Activated CD4-positive, alpha-beta T cell treated with anti-CD3 and anti-CD28 coated beads for 36 hours (primary cell): ENCODE results near the gene PUS1. TPM values are rescaled to one million over a fixed set of nuclear protein-coding genes. Genes with fewer than 3 reads are reported as not detected.
A peak's percentile ranks its signal among the peaks of the same experiment; 100 is the strongest.

Experiments
- ATAC-seq: fragments of 200-7000 bp; cut with Tn5 transposase; one replicate; pipeline ENCODE4 v1.10.0; 2021; ENCODE audit warnings: mild to moderate bottlenecking, moderate library complexity
- CTCF ChIA-PET: fragments of 350-600 bp; sonication (Branson Sonifier 250); formaldehyde crosslinking; loops from one replicate; lab custom pipeline; 2021; ENCODE audit warnings: antibody characterized with exemption; lab: Charles Lee
- POLR2A ChIA-PET: fragments of 350-600 bp; sonication (Branson Sonifier 250); formaldehyde crosslinking; loops from one replicate; lab custom pipeline; 2021; ENCODE audit warnings: antibody characterized with exemption, inconsistent platforms; lab: Charles Lee
- DNase-seq: peaks from one replicate; pipeline ENCODE4 v3.0.0-alpha.2; 2020
- H3K27ac Mint-ChIP-seq: one replicate; pipeline ENCODE4 v1.8.0; 2021; ENCODE audit warnings: mixed read lengths
- H3K27me3 Mint-ChIP-seq: one replicate; pipeline ENCODE4 v1.8.0; 2021; ENCODE audit warnings: mixed read lengths
- H3K36me3 Mint-ChIP-seq: one replicate; pipeline ENCODE4 v1.8.0; 2021; ENCODE audit warnings: low read depth, mixed read lengths
- H3K4me1 Mint-ChIP-seq: one replicate; pipeline ENCODE4 v1.8.0; 2021; ENCODE audit warnings: mixed read lengths
- H3K4me3 Mint-ChIP-seq: one replicate; pipeline ENCODE4 v1.8.0; 2021; ENCODE audit warnings: mild to moderate bottlenecking, moderate library complexity, mixed read lengths
- H3K9me3 Mint-ChIP-seq: one replicate; pipeline ENCODE4 v1.8.0; 2021; ENCODE audit warnings: low read depth, mixed read lengths
- intact Hi-C, 2 experiments: fragments of 100-400 bp; cut with DNase I in 1 of 2; cut with micrococcal nuclease in 1 of 2; formaldehyde crosslinking; loops; one replicate each; pipeline versions ENCODE4 v1.14.2 to v1.15.1; 2022 to 2024; cut with DNase I, micrococcal nuclease
- total RNA-seq, 2 experiments: library from RNA; stranded (reverse); gene quantifications; one replicate each; pipeline ENCODE4 v1.2.3, GENCODE V29; 2021

PUS1 gene
- total RNA-seq, 2 experiments from 2014 or later, result 37.8 to 56.5 TPM

- peaks cover 4% of the 10 kb centered on the region for H3K36me3 Mint-ChIP-seq
- no peaks in the 10 kb centered on the region for H3K27me3 Mint-ChIP-seq
- no peak for ATAC-seq
- H3K9me3 Mint-ChIP-seq, result no peaks in the 10 kb centered on the region
- peak overlapping the region; percentile 55 for H3K27ac Mint-ChIP-seq
- intact Hi-C loops, result loop anchor here (1.0 to 2.0 kb wide), 8 partner anchors 34 to 1023 kb away; partner anchors contain the start of genes EP400 (in 2 of the 2), PUS1 (in 1 of the 2) and RAN (in 1 of the 2)
- peaks cover 12% of the 10 kb centered on the region for H3K4me1 Mint-ChIP-seq
- peak overlapping the region; percentile 78 for H3K4me3 Mint-ChIP-seq
- DNase-seq, result no peak
- POLR2A ChIA-PET, result no interaction called here
- CTCF ChIA-PET, result no interaction called here
Observed at GRCh38 chr12:131894981-131895639, 34.0 kb upstream of the PUS1 start.

- no peak for ATAC-seq
- POLR2A ChIA-PET, result no interaction called here
- DNase-seq, result peak; percentile 42
Observed at GRCh38 chr12:131895640-131896079, 33.4 kb upstream of the PUS1 start.

GRCh38 chr12:131896080-131896810 lies 32.8 kb upstream of the PUS1 start:
- no peak overlapping the region for H3K27ac Mint-ChIP-seq
- POLR2A ChIA-PET, result interaction anchor here (0.9 kb wide), 1 partner anchor 10 kb away, joined by 4 read pairs; no protein-coding TSS in a partner anchor
- H3K4me3 Mint-ChIP-seq, result peak overlapping the region; percentile 78

More at GRCh38 chr12:131895640-131896079, 33.4 kb upstream of the PUS1 start:
- intact Hi-C loops, result loop anchor here (1.0 to 2.0 kb wide), 3 partner anchors 34 to 249 kb away; partner anchors contain the start of genes DDX51 (in 1 of the 2), NOC4L (in 1 of the 2) and PUS1 (in 1 of the 2)
- CTCF ChIA-PET, result no interaction called here
- Mint-ChIP-seq H3K27ac (peak overlapping the region; percentile 55), H3K4me1 (peaks cover 12% of the 10 kb centered on the region), H3K4me3 (peak overlapping the region; percentile 78), H3K9me3 (no peaks in the 10 kb centered on the region), H3K27me3 (no peaks in the 10 kb centered on the region), H3K36me3 (peaks cover 5% of the 10 kb centered on the region)

GRCh38 chr12:131896811-131897270 lies 32.2 kb upstream of the PUS1 start:
- ATAC-seq (no peak), DNase-seq (no peak)
- Mint-ChIP-seq H3K9me3 (no peaks in the 10 kb centered on the region), H3K36me3 (peaks cover 5% of the 10 kb centered on the region), H3K27ac (no peak overlapping the region), H3K4me1 (peaks cover 12% of the 10 kb centered on the region), H3K27me3 (no peaks in the 10 kb centered on the region), H3K4me3 (peak overlapping the region; percentile 78)
- CTCF ChIA-PET, result no interaction called here
- intact Hi-C loops, result loop anchor here (1.0 kb wide), 2 partner anchors 32 to 247 kb away; partner anchors contain the start of genes DDX51 (in 1 of the 2), NOC4L (in 1 of the 2) and PUS1 (in 1 of the 2)
- POLR2A ChIA-PET, result interaction anchor here (0.9 kb wide), 1 partner anchor 9 kb away, joined by 4 read pairs; no protein-coding TSS in a partner anchor

More at GRCh38 chr12:131896080-131896810, 32.8 kb upstream of the PUS1 start:
- intact Hi-C loops, result loop anchor here (1.0 kb wide), 2 partner anchors 33 to 248 kb away; partner anchors contain the start of genes DDX51 (in 1 of the 2), NOC4L (in 1 of the 2) and PUS1 (in 1 of the 2)
- Mint-ChIP-seq H3K4me1 (peaks cover 12% of the 10 kb centered on the region), H3K27me3 (no peaks in the 10 kb centered on the region), H3K36me3 (peaks cover 5% of the 10 kb centered on the region), H3K9me3 (no peaks in the 10 kb centered on the region)
- CTCF ChIA-PET, result no interaction called here
- DNase-seq, result peak; percentile 84
- ATAC-seq, result peak; percentile 74

GRCh38 chr12:131897276-131897675 lies 31.8 kb upstream of the PUS1 start:
- CTCF ChIA-PET, result no interaction called here
- no peak overlapping the region for H3K27ac Mint-ChIP-seq
- DNase-seq (no peak), ATAC-seq (no peak)
- H3K4me1 Mint-ChIP-seq, result peaks cover 12% of the 10 kb centered on the region
- H3K36me3 Mint-ChIP-seq, result peaks cover 5% of the 10 kb centered on the region
- no peaks in the 10 kb centered on the region for H3K9me3 Mint-ChIP-seq
- intact Hi-C loops, result no loop called here
- H3K27me3 Mint-ChIP-seq, result no peaks in the 10 kb centered on the region
- POLR2A ChIA-PET, result interaction anchor here (0.9 kb wide), 1 partner anchor 9 kb away, joined by 4 read pairs; no protein-coding TSS in a partner anchor
- H3K4me3 Mint-ChIP-seq, result peak overlapping the region; percentile 78

GRCh38 chr12:131897875-131898274 lies 31.2 kb upstream of the PUS1 start:
- intact Hi-C loops, result no loop called here

GRCh38 chr12:131900397-131900796 lies 28.7 kb upstream of the PUS1 start:
- H3K9me3 Mint-ChIP-seq, result no peaks in the 10 kb centered on the region
- no peaks in the 10 kb centered on the region for H3K27me3 Mint-ChIP-seq
- ChIA-PET POLR2A (no interaction called here), CTCF (no interaction called here)
- H3K27ac Mint-ChIP-seq, result no peak overlapping the region
- H3K4me3 Mint-ChIP-seq, result no peak overlapping the region
- no peak for ATAC-seq
- peaks cover 5% of the 10 kb centered on the region for H3K36me3 Mint-ChIP-seq
- DNase-seq, result no peak
- intact Hi-C loops, result no loop called here
- peaks cover 15% of the 10 kb centered on the region for H3K4me1 Mint-ChIP-seq

More at GRCh38 chr12:131897875-131898274, 31.2 kb upstream of the PUS1 start:
- POLR2A ChIA-PET, result no interaction called here
- Mint-ChIP-seq H3K27ac (no peak overlapping the region), H3K9me3 (no peaks in the 10 kb centered on the region), H3K4me3 (no peak overlapping the region), H3K27me3 (no peaks in the 10 kb centered on the region), H3K4me1 (peaks cover 12% of the 10 kb centered on the region), H3K36me3 (peaks cover 5% of the 10 kb centered on the region)
- CTCF ChIA-PET, result no interaction called here
- DNase-seq (no peak), ATAC-seq (no peak)

GRCh38 chr12:131901431-131902331 lies 27.4 kb upstream of the PUS1 start:
- no peaks in the 10 kb centered on the region for H3K27me3 Mint-ChIP-seq
- H3K4me3 Mint-ChIP-seq, result no peak overlapping the region
- POLR2A ChIA-PET, result no interaction called here
- intact Hi-C loops, result no loop called here
- ATAC-seq (no peak), DNase-seq (no peak)
- peaks cover 16% of the 10 kb centered on the region for H3K4me1 Mint-ChIP-seq
- no peaks in the 10 kb centered on the region for H3K9me3 Mint-ChIP-seq
- H3K36me3 Mint-ChIP-seq, result peaks cover 4% of the 10 kb centered on the region
- H3K27ac Mint-ChIP-seq, result no peak overlapping the region
- CTCF ChIA-PET, result interaction anchor here (0.6 kb wide), 1 partner anchor 95 kb away, joined by 3 read pairs; no protein-coding TSS in a partner anchor

GRCh38 chr12:131902332-131903241 lies 26.5 kb upstream of the PUS1 start:
- Mint-ChIP-seq H3K27me3 (no peaks in the 10 kb centered on the region), H3K36me3 (peaks cover 2% of the 10 kb centered on the region), H3K4me3 (no peak overlapping the region), H3K27ac (no peak overlapping the region), H3K4me1 (peaks cover 11% of the 10 kb centered on the region), H3K9me3 (no peaks in the 10 kb centered on the region)
- no peak for DNase-seq
- CTCF ChIA-PET, result interaction anchor here (0.6 to 1.1 kb wide), 2 partner anchors 20 to 95 kb away, joined by 3 read pairs; no protein-coding TSS in a partner anchor
- no peak for ATAC-seq
- intact Hi-C loops, result no loop called here
- POLR2A ChIA-PET, result no interaction called here
